Right lung (tissue), 5 donors: ENCODE measurements around the gene MTPN. TPM values are rescaled to one million over a fixed set of nuclear protein-coding genes. Genes with fewer than 3 reads are reported as not detected.

Source experiments
- DNase-seq, 2 donors: peaks; one replicate each; pipeline ENCODE4 v3.0.0-alpha.2; 2013
- polyA plus RNA-seq, 5 donors: library from polyadenylated mRNA; unstranded; fragments of 120-200 nt; gene quantifications; one replicate each; pipeline versions ENCODE4 v1.2.1 to v1.2.3, GENCODE V29; 2013; ENCODE audit warnings: inconsistent platforms in 1 of 5, low replicate concordance in 1 of 5; ENCODE audit not compliant: insufficient read length in 5 of 5, insufficient read depth in 1 of 5

Gene MTPN
- polyA plus RNA-seq, 5 donors: 101 to 140 (median 118) TPM

GRCh38 chr7:135889823-135890222 lies 87.3 kb downstream of the MTPN start:
- no peak for DNase-seq

GRCh38 chr7:135888740-135889139 lies 88.4 kb downstream of the MTPN start:
- no peak for DNase-seq

GRCh38 chr7:135886345-135887132 lies 90.6 kb downstream of the MTPN start:
- DNase-seq: no peak

- no peak for DNase-seq
These were observed 92.5 kb downstream of the MTPN start for GRCh38 chr7:135884495-135885232.

GRCh38 chr7:135879233-135879632 lies 97.9 kb downstream of the MTPN start:
- no peak for DNase-seq

- DNase-seq: no peak
These were observed 98.9 kb downstream of the MTPN start for GRCh38 chr7:135878284-135878683.

GRCh38 chr7:135877805-135878204 lies 99.4 kb downstream of the MTPN start:
- no peak for DNase-seq

Other genes starting within 250 kb of the MTPN start
- gene SLC13A4, start 249.2 kb downstream of the MTPN start, polyA plus RNA-seq: 1 to 10 TPM; 3.0 to 5.9 (median 4.9) TPM
- gene FAM180A, start 228.5 kb downstream of the MTPN start, polyA plus RNA-seq: under 1 TPM; 0.09 to 0.24 (median 0.21) TPM